Astrocyte (in vitro differentiated cells and primary cell): ENCODE results near the gene NTN1. TPM values are rescaled to one million over a fixed set of nuclear protein-coding genes. Genes with fewer than 3 reads are reported as not detected.

Experiments used
- DNase-seq: peaks from one replicate; pipeline ENCODE4 v3.0.0-alpha.2; 2010; ENCODE audit warnings: low read depth
- FAIRE-seq: peaks from 2 replicates; lab custom pipeline; 2011; peaks lifted over from hg19 to GRCh38; lab: Jason Lieb, UNC
- H2AFZ ChIP-seq: 2 replicates; pipeline ENCODE4 v1.6.0; 2012; ENCODE audit warnings: low read depth, low read length, inconsistent platforms
- H3K27ac ChIP-seq: 2 replicates; pipeline ENCODE4 v1.5.1; 2011; ENCODE audit warnings: low read depth, low read length, inconsistent platforms
- H3K27me3 ChIP-seq: 2 replicates; pipeline ENCODE4 v1.6.0; 2011; ENCODE audit warnings: low read length, inconsistent platforms; ENCODE audit not compliant: insufficient read depth
- H3K36me3 ChIP-seq: 2 replicates; pipeline ENCODE4 v1.5.1; 2011; ENCODE audit warnings: low read length, inconsistent platforms; ENCODE audit not compliant: insufficient read depth
- H3K4me1 ChIP-seq: 2 replicates; pipeline ENCODE4 v1.5.1; 2011; ENCODE audit warnings: low read length, inconsistent platforms; ENCODE audit not compliant: insufficient read depth
- H3K4me2 ChIP-seq: 2 replicates; pipeline ENCODE4 v1.6.0; 2012; ENCODE audit warnings: low read length, inconsistent platforms
- H3K4me3 ChIP-seq: 2 replicates; pipeline ENCODE4 v1.5.1; 2011; ENCODE audit warnings: low read depth, mild to moderate bottlenecking, low read length, inconsistent platforms; ENCODE audit not compliant: insufficient read depth
- H3K79me2 ChIP-seq: 2 replicates; pipeline ENCODE4 v1.6.0; 2012; ENCODE audit warnings: mild to moderate bottlenecking, low read length, inconsistent platforms; ENCODE audit not compliant: insufficient read depth
- H3K9ac ChIP-seq: 2 replicates; pipeline ENCODE4 v1.6.0; 2012; ENCODE audit warnings: mild to moderate bottlenecking, low read length, inconsistent platforms
- H3K9me3 ChIP-seq: 2 replicates; pipeline ENCODE4 v1.5.1; 2012; ENCODE audit warnings: low read depth, mild to moderate bottlenecking, low read length, inconsistent platforms; ENCODE audit not compliant: insufficient read depth
- H4K20me1 ChIP-seq: 2 replicates; pipeline ENCODE4 v1.6.0; 2012; ENCODE audit warnings: low read length, inconsistent platforms; ENCODE audit not compliant: insufficient read depth
- H3K27ac Mint-ChIP-seq: one replicate; pipeline ENCODE4 v1.8.0; 2021; ENCODE audit warnings: mild to moderate bottlenecking, mixed read lengths; ENCODE audit not compliant: unreplicated experiment
- H3K27me3 Mint-ChIP-seq: one replicate; pipeline ENCODE4 v1.8.0; 2021; ENCODE audit warnings: low read depth, mixed read lengths; ENCODE audit not compliant: unreplicated experiment
- H3K36me3 Mint-ChIP-seq: one replicate; pipeline ENCODE4 v1.8.0; 2021; ENCODE audit warnings: low read depth, mixed read lengths; ENCODE audit not compliant: unreplicated experiment
- H3K4me1 Mint-ChIP-seq: one replicate; pipeline ENCODE4 v1.8.0; 2021; ENCODE audit warnings: low read depth, mixed read lengths; ENCODE audit not compliant: unreplicated experiment
- H3K4me3 Mint-ChIP-seq: one replicate; pipeline ENCODE4 v1.8.0; 2021; ENCODE audit warnings: mild to moderate bottlenecking, moderate library complexity, mixed read lengths; ENCODE audit not compliant: unreplicated experiment
- H3K9me3 Mint-ChIP-seq: one replicate; pipeline ENCODE4 v1.8.0; 2021; ENCODE audit warnings: mild to moderate bottlenecking, mixed read lengths; ENCODE audit not compliant: unreplicated experiment
- EZH2 ChIP-seq: IDR thresholded peaks from 2 replicates; pipeline ENCODE4 v1.6.1; 2012; ENCODE audit warnings: mild to moderate bottlenecking, low read length, inconsistent platforms; ENCODE audit not compliant: insufficient read depth
- total RNA-seq: library from RNA; stranded (reverse); gene quantifications from 2 replicates; pipeline ENCODE4 v1.2.1, GENCODE V29; 2021
- TF ChIP-seq, protein P1 (sequence below): IDR thresholded peaks from 2 replicates; pipeline ENCODE4 v1.5.1; 2011; ENCODE audit warnings: low read depth, mild to moderate bottlenecking, inconsistent platforms, low read length, moderate library complexity; ENCODE audit not compliant: insufficient read depth

NTN1 gene
- total RNA-seq, 1 donor from 2014 or later = 9.8 TPM

GRCh38 chr17:9024497-9024896 is 3.2 kb downstream of the NTN1 start:
- H3K4me1 Mint-ChIP-seq = peaks cover 7% of the 10 kb centered on the region
- H3K4me3 ChIP-seq = no peak overlapping the region
- no peak for DNase-seq

DNA sequence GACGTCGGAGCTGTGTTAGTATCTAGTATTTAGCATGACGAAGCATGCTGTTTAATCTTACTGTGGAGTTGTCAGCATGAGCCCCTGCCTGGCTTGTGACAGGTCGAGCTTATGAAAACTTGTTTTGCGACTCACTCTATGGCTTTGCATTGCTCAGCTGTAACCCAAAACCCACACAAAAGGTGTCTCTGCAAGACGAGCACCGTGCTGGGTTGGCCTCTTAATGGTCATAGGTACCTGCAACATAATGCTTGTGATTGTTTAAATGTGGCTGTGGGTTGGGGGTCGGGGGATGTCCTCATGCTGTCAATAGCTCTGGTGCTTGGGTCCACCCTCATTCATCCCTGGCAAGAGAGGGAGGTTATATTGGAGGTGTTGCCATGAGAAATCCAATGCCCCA is 5.4 kb downstream of the NTN1 start:
- H3K79me2 ChIP-seq = no peaks in the 10 kb centered on the region
- peaks cover 45% of the 10 kb centered on the region for H3K27me3 Mint-ChIP-seq
- H3K36me3 ChIP-seq = no peaks in the 10 kb centered on the region
- no peak overlapping the region for H3K27ac ChIP-seq
- no peak overlapping the region for H3K27ac Mint-ChIP-seq
- no peak overlapping the region for H2AFZ ChIP-seq
- H4K20me1 ChIP-seq = peaks cover 17% of the 10 kb centered on the region
- H3K36me3 Mint-ChIP-seq = no peaks in the 10 kb centered on the region
- H3K9ac ChIP-seq = no peak overlapping the region
- H3K4me3 Mint-ChIP-seq = no peak overlapping the region
- no peak overlapping the region for H3K4me3 ChIP-seq
- TF ChIP-seq EZH2 = no peak
- TF ChIP-seq, protein P1, sequence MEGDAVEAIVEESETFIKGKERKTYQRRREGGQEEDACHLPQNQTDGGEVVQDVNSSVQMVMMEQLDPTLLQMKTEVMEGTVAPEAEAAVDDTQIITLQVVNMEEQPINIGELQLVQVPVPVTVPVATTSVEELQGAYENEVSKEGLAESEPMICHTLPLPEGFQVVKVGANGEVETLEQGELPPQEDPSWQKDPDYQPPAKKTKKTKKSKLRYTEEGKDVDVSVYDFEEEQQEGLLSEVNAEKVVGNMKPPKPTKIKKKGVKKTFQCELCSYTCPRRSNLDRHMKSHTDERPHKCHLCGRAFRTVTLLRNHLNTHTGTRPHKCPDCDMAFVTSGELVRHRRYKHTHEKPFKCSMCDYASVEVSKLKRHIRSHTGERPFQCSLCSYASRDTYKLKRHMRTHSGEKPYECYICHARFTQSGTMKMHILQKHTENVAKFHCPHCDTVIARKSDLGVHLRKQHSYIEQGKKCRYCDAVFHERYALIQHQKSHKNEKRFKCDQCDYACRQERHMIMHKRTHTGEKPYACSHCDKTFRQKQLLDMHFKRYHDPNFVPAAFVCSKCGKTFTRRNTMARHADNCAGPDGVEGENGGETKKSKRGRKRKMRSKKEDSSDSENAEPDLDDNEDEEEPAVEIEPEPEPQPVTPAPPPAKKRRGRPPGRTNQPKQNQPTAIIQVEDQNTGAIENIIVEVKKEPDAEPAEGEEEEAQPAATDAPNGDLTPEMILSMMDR = no peak
- no peak for DNase-seq
- H3K9me3 ChIP-seq = peaks cover 2% of the 10 kb centered on the region
- H3K4me2 ChIP-seq = no peak overlapping the region
- no peaks in the 10 kb centered on the region for H3K9me3 Mint-ChIP-seq
- H3K4me1 ChIP-seq = peaks cover 12% of the 10 kb centered on the region
- peaks cover 7% of the 10 kb centered on the region for H3K4me1 Mint-ChIP-seq
- FAIRE-seq = no peak
- peaks cover 34% of the 10 kb centered on the region for H3K27me3 ChIP-seq

More at GRCh38 chr17:9024497-9024896, 3.2 kb downstream of the NTN1 start:
- peaks cover 2% of the 10 kb centered on the region for H3K9me3 ChIP-seq
- H3K79me2 ChIP-seq = no peaks in the 10 kb centered on the region
- FAIRE-seq = no peak
- H3K27me3 ChIP-seq = peaks cover 42% of the 10 kb centered on the region
- no peak overlapping the region for H3K27ac Mint-ChIP-seq
- no peak overlapping the region for H3K4me2 ChIP-seq
- H3K36me3 ChIP-seq = no peaks in the 10 kb centered on the region
- no peak overlapping the region for H3K4me3 Mint-ChIP-seq
- peaks cover 12% of the 10 kb centered on the region for H3K4me1 ChIP-seq
- peaks cover 17% of the 10 kb centered on the region for H4K20me1 ChIP-seq
- no peaks in the 10 kb centered on the region for H3K36me3 Mint-ChIP-seq
- peaks cover 44% of the 10 kb centered on the region for H3K27me3 Mint-ChIP-seq
- TF ChIP-seq, protein P1 = no peak
- TF ChIP-seq EZH2 = no peak
- no peak overlapping the region for H3K9ac ChIP-seq
- no peak overlapping the region for H2AFZ ChIP-seq
- no peaks in the 10 kb centered on the region for H3K9me3 Mint-ChIP-seq
- no peak overlapping the region for H3K27ac ChIP-seq

DNA sequence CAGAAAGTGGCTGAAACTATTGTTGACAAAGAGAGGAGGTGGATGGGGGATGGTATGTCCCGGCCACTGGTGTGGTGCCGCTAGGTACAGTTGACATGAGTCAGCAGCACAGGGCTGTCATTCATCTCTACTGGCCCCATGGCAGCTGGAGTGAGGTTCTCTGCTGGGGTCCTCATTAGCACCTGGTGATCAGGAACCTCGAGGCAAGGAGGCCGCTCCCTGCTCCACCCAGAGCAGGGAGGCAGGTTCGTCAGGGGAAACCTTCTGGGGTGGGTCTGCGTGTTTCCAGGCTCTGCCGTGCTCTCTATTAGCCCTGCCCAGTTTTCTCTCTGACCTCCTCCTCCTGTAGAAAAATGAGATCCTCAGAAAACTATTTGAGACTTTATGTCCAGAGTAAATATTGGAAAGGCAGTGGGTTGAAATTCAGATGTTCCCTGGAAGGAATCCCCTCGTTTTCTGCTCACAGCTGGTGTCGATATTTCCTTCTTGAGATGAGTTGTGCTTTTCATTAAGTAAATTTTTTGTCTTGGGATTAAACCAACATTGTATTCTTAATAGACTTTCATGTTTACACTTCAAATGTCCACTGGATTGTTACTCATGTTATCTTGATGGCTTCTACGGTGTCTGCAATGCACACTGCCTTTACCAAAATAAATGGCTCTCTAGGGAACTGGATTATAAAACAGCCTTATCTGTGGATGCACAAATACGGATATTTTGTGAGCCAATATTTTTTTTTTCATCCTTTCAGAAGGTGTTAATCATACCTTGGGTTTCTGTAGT is 7.1 kb downstream of the NTN1 start:
- H3K4me1 Mint-ChIP-seq = peaks cover 5% of the 10 kb centered on the region
- H3K4me3 Mint-ChIP-seq = no peak overlapping the region
- H3K79me2 ChIP-seq = no peaks in the 10 kb centered on the region
- no peaks in the 10 kb centered on the region for H3K9me3 Mint-ChIP-seq
- H2AFZ ChIP-seq = no peak overlapping the region
- peaks cover 11% of the 10 kb centered on the region for H4K20me1 ChIP-seq
- TF ChIP-seq EZH2 = no peak
- TF ChIP-seq, protein P1 = no peak
- FAIRE-seq = no peak
- H3K27me3 ChIP-seq = peaks cover 28% of the 10 kb centered on the region
- H3K4me2 ChIP-seq = no peak overlapping the region
- no peak overlapping the region for H3K27ac ChIP-seq
- no peaks in the 10 kb centered on the region for H3K36me3 Mint-ChIP-seq
- no peak overlapping the region for H3K4me3 ChIP-seq
- H3K27ac Mint-ChIP-seq = no peak overlapping the region
- peaks cover 49% of the 10 kb centered on the region for H3K27me3 Mint-ChIP-seq
- no peak overlapping the region for H3K9ac ChIP-seq
- H3K9me3 ChIP-seq = no peaks in the 10 kb centered on the region
- DNase-seq = no peak
- H3K4me1 ChIP-seq = no peaks in the 10 kb centered on the region
- no peaks in the 10 kb centered on the region for H3K36me3 ChIP-seq
